Ascending aorta (tissue), 2 donors: ENCODE results near the gene LCE1B. TPM values are rescaled to one million over a fixed set of nuclear protein-coding genes. Genes with fewer than 3 reads are reported as not detected.

Source experiments
- DNase-seq, 2 donors: peaks; one replicate each; pipeline ENCODE4 v3.0.0-alpha.2; 2019; ENCODE audit warnings: low spot score in 2 of 2
- H3K27ac ChIP-seq, 2 donors: fragments of 200-600 bp; sonication (generic); one replicate each; pipeline ENCODE4 v1.5.1; 2016 to 2017; ENCODE audit warnings: mild to moderate bottlenecking in 1 of 2
- H3K27me3 ChIP-seq: fragments of 200-600 bp; sonication (generic); one replicate; pipeline ENCODE4 v1.5.1; 2017
- H3K36me3 ChIP-seq, 2 donors: fragments of 200-600 bp; sonication (generic); one replicate each; pipeline ENCODE4 v1.5.1; 2016
- H3K4me1 ChIP-seq, 2 donors: fragments of 200-600 bp; sonication (generic); one replicate each; pipeline ENCODE4 v1.5.1; 2016 to 2017; ENCODE audit warnings: mild to moderate bottlenecking in 1 of 2
- H3K4me3 ChIP-seq, 2 donors: fragments of 200-600 bp; sonication (generic); one replicate each; pipeline ENCODE4 v1.5.1; 2016 to 2017; ENCODE audit warnings: mild to moderate bottlenecking in 1 of 2
- H3K9me3 ChIP-seq, 2 donors: fragments of 200-600 bp; sonication (generic); one replicate each; pipeline ENCODE4 v1.5.1; 2016
- CTCF ChIP-seq, 3 experiments: fragments of 200-600 bp in 2 of 3; fragments of 450-650 bp in 1 of 3; sonication (generic) in 2 of 3; IDR thresholded peaks; one replicate each; pipeline ENCODE4 v1.5.1; 2016 to 2019; ENCODE audit warnings: antibody characterized with exemption in 3 of 3, mild to moderate bottlenecking in 1 of 3, moderate library complexity in 1 of 3
- intact Hi-C: fragments of 100-400 bp; cut with DNase I; formaldehyde crosslinking; loops from one replicate; pipeline ENCODE4 v1.15.1; 2023
- total RNA-seq: library from RNA; depleted of rRNA; stranded (reverse); fragments of >200 nt; gene quantifications from one replicate; pipeline ENCODE4 v1.1.0, GENCODE V29; 2016

The LCE1B gene
- total RNA-seq, 1 donor from 2014 or later: not detected

- no peak for TF ChIP-seq CTCF (IDR thresholded peaks at IDR 0.05)
- no peak for DNase-seq
- Histone ChIP-seq H3K27ac (no peak overlapping the region), H3K4me1 (no peaks in the 10 kb centered on the region), H3K36me3 (no peaks in the 10 kb centered on the region), H3K4me3 (no peak overlapping the region), H3K9me3 (no peaks in the 10 kb centered on the region), H3K27me3 (no peaks in the 10 kb centered on the region)
- intact Hi-C loops: no loop called here
Measured at GRCh38 chr1:152777510-152778137, 34.1 kb upstream of the LCE1B start.

GRCh38 chr1:152783095-152783494 is 28.7 kb upstream of the LCE1B start:
- intact Hi-C loops: no loop called here
- Histone ChIP-seq H3K27me3 (no peaks in the 10 kb centered on the region), H3K4me3 (no peak overlapping the region), H3K27ac (no peak overlapping the region), H3K36me3 (no peaks in the 10 kb centered on the region), H3K9me3 (no peaks in the 10 kb centered on the region), H3K4me1 (no peaks in the 10 kb centered on the region)
- TF ChIP-seq CTCF (IDR thresholded peaks at IDR 0.05): no peak
- DNase-seq: no peak

- H3K9me3 ChIP-seq: no peaks in the 10 kb centered on the region
- no peak for TF ChIP-seq CTCF (IDR thresholded peaks at IDR 0.05)
Measured at GRCh38 chr1:152786077-152786476, 25.7 kb upstream of the LCE1B start, which contains the start of gene LCE1E. TSS of gene LCE1E (plus strand) at chr1:152786257. CDS start at chr1:152787300, 1,043 bp downstream.

GRCh38 chr1:152795686-152796085 is 16.1 kb upstream of the LCE1B start:
- intact Hi-C loops: no loop called here
- no peak for DNase-seq
- H3K4me3 ChIP-seq: no peak overlapping the region
- no peak for TF ChIP-seq CTCF (IDR thresholded peaks at IDR 0.05)
- no peak overlapping the region for H3K27ac ChIP-seq
- no peaks in the 10 kb centered on the region for H3K9me3 ChIP-seq
- H3K4me1 ChIP-seq: no peaks in the 10 kb centered on the region
- H3K27me3 ChIP-seq: no peaks in the 10 kb centered on the region
- no peaks in the 10 kb centered on the region for H3K36me3 ChIP-seq

More at GRCh38 chr1:152786077-152786476, 25.7 kb upstream of the LCE1B start, which contains the start of gene LCE1E:
- H3K36me3 ChIP-seq: no peaks in the 10 kb centered on the region
- H3K27ac ChIP-seq: no peak within 1 kb of the TSS
- DNase-seq: no peak
- H3K4me1 ChIP-seq: no peaks in the 10 kb centered on the region
- no peak within 1 kb of the TSS for H3K4me3 ChIP-seq
- no peaks in the 10 kb centered on the region for H3K27me3 ChIP-seq
- intact Hi-C loops: no loop called here

- DNase-seq: no peak
- no peaks in the 10 kb centered on the region for H3K4me1 ChIP-seq
- H3K27me3 ChIP-seq: no peaks in the 10 kb centered on the region
- TF ChIP-seq CTCF (IDR thresholded peaks at IDR 0.05): no peak
- H3K36me3 ChIP-seq: no peaks in the 10 kb centered on the region
- H3K9me3 ChIP-seq: no peaks in the 10 kb centered on the region
- no peak within 1 kb of the TSS for H3K4me3 ChIP-seq
- no peak within 1 kb of the TSS for H3K27ac ChIP-seq
- intact Hi-C loops: no loop called here
Measured at GRCh38 chr1:152796421-152796820, 15.3 kb upstream of the LCE1B start, which contains the start of gene LCE1D. TSS of gene LCE1D (plus strand) at chr1:152796721. CDS start at chr1:152797795, 1,074 bp downstream.
